NCI-H526 (cell line): ENCODE results near the gene PCNX1.
"Not testable (repeated sequence)": the region's sequence is repeated elsewhere in the genome, so short reads cannot be mapped to it uniquely, and the experiment has no call there.

Experiments used
- DNase-seq, 2 experiments: peaks; one replicate each; lab custom pipeline; 2025; lab: John Stamatoyannopoulos, UW

The PCNX1 gene

DNA sequence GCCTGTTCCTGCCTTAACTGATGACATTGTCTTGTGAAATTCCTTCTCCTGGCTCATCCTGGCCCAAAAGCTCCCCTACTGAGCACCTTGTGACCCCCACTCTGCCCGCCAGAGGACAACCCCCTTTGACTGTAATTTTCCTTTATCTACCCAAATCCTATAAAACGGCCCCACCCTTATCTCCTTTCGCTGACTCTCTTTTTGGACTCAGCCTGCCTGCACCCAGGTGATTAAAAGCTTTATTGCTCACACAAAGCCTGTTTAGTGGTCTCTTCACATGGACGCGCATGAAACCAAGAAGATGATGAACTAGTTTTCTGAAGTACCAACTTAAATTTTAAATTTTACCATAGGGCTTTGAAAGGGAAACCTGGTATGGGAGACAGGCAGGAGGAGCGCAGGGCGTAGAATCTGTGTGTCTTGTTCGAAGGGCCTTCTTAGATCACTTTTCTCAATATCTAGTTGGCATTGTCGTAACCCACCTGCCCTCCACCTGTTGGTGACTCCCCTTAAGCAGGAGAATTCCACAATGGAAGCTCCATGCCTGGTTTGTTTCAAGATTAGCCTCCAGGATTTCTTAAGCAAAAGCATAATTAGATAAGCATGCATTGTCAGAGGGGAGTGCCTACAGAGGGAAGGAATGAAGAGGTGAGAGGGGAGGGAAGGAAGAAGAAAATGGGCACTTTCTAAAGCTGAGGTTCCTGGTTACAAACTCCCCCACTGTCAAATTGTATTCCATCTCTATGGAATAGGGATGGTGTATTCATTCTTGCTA, 222.6 kb downstream of the PCNX1 start:
- DNase-seq = not testable (repeated sequence)

GRCh38 chr14:71130491-71131179, 223.4 kb downstream of the PCNX1 start:
- no peak for DNase-seq

GRCh38 chr14:71133296-71133695, 226.0 kb downstream of the PCNX1 start:
- DNase-seq = no peak

DNA sequence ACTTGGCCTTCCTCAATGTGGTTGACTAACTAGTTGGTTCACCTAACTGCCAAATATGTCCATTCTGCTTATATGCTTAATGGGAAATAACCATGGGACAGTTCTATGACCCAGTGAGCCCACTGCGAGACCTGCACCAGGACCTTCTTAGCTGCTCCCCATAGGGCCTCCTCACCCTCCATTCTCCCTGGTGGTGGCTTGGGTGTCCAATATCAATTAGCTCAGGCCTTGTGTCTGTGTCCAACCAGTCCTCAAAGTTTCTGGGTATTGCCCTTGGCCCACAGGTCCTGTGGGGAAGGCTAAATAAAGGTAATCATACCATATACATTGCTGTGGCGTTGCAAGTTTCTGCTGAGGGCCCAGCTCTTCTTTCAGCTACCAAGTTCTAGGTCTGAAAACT, 228.2 kb downstream of the PCNX1 start:
- no peak for DNase-seq

DNA sequence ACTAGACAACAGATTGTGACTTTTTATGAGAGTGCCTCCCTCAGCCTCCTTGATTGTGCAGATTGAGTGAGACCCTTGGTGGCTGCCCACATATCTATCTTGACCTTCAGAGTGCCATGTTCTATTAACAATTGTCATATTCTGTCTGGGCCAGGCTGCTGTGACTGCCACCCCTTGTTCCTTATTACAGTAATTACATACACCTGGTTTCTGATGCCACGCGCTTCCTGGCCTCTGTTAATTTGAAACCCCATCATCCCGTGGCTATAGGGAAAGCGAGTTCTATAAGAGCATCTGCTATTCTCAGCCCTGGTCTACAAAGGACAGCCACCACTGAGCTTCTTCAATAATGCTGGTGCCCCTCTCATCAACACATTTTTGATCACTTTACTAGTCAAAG, 228.7 kb downstream of the PCNX1 start:
- DNase-seq = no peak

DNA sequence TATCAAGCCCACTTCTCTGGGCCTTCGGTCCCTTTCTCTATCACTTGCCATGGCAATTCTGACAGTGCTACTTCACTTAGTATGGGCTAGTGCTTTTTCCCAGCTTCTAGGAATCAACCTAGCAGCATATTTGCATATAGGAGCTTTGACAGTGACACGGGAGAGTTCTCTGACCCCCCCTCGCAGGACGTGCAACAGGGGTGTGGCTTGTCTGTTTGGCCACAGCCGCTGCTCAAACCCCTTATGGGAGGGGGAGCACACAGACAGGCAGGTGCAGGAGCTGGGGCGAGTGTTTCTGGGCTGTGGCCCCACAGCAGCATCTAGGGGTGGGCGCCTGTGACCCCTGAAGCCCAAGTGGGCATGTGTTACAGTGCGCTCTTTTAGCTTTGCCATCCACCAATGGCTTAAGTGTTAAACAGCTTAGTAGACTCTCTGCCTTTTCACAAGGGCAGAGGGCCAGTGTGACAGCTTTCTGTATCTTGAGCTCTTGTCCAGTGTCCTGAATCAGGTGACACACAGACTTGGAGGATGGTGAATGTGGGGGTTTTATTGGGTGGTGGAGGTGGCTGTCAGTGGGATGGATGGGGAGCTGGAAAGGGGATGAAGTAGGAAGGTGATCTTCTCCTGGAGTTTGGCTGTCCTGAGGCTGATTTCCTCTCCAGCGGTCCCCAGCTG, 229.3 kb downstream of the PCNX1 start:
- DNase-seq = peak; percentile 13 to 73

DNA sequence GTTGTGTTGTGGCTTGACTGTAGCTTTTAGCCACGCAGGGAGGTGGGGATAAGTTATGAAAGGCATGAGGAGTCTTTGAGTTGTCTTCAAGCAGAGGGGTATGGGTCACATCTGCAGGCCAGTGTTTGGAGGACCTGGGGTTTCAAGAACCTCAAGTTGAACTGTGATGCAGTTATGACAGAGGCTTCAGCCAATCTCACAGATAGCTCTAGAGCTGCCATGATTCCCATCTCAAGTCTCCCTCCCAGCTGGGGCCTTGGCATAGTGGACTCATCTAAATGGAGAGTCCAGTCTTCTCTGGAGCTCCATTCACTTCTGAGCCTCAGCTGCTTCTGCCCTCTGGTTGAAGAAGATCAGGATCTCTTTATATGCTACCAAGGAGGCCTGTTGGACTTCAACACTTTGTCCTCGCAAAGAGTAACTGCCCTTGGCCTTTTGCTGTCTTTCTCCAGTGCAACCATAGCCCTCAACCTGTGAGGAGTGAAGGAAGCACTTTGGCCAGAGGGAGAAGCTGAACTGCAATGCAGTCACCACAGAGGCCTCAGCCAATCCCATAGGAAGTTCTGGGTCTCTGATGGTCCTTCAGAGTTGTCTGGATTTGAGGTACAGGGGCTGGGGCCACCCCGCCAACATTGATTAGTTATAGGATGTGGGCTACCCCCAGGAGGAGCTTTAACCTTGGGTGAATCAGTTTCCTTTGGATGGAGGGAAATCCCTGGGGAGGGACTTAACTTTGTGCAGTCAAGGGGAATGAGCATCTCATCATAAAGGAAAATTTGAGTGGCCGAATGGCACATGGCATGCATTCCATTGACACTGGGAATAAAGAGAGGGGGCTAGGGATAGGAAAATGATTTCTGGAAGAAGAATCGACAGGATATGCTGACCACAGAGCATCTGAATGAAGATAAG, 230.5 kb downstream of the PCNX1 start:
- no peak for DNase-seq

- DNase-seq = peak in 1 of 2 experiments; percentile 59
Measured at GRCh38 chr14:71138448-71139293, 231.4 kb downstream of the PCNX1 start.

- no peak for DNase-seq
Measured at GRCh38 chr14:71139294-71139946, 232.2 kb downstream of the PCNX1 start.

DNA sequence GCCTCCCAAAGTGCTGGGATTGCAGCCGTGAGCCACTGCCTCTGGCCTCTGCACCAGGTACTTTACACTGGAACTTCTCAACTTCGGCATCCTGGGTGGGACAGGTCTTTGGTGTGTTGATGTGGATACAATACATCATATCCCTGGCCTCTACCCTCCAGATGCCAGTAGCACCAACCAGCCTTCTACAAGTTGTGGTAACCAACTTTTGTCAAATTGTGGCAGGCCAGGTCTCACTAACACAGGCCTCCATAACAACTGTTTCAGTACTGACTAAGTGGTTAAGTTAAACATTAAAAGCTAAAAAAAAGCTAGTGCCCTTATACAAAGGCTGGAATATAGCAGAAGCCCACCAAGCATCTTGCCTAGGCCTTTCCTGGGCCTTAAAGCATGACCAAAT, 232.9 kb downstream of the PCNX1 start:
- DNase-seq = no peak

GRCh38 chr14:71141701-71142374, 234.6 kb downstream of the PCNX1 start:
- DNase-seq = no peak

DNA sequence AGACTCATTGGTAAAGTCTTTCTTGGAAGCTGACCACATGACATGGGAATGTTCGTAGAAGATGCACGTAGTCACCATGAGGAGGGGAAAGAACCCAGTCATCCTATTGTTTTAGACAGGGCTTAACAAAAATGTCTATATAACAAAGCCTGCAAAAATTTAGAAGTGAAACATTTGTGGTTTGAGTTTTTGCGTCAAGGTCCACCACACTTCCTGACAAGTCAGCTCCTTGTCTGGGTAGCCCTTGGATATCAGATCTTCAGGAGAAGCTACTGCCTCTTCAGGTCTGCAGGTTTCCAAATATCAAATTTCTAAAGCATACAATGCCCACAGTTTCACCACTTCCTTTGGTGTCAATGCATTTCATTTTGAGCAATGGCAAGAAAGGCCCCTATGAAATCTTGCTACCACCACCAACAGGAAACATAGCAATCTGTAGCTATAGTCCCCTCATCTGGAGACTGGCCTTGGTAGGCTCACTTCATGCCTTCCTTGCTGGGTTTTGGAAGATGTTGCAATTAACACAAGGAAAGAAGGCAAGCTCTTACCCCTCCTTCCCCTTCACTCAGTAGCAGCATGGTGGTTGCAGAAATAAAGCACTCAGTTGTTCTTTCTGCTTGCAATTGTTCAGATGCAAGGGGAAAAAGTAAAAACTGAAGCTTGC, 235.2 kb downstream of the PCNX1 start:
- no peak for DNase-seq

DNA sequence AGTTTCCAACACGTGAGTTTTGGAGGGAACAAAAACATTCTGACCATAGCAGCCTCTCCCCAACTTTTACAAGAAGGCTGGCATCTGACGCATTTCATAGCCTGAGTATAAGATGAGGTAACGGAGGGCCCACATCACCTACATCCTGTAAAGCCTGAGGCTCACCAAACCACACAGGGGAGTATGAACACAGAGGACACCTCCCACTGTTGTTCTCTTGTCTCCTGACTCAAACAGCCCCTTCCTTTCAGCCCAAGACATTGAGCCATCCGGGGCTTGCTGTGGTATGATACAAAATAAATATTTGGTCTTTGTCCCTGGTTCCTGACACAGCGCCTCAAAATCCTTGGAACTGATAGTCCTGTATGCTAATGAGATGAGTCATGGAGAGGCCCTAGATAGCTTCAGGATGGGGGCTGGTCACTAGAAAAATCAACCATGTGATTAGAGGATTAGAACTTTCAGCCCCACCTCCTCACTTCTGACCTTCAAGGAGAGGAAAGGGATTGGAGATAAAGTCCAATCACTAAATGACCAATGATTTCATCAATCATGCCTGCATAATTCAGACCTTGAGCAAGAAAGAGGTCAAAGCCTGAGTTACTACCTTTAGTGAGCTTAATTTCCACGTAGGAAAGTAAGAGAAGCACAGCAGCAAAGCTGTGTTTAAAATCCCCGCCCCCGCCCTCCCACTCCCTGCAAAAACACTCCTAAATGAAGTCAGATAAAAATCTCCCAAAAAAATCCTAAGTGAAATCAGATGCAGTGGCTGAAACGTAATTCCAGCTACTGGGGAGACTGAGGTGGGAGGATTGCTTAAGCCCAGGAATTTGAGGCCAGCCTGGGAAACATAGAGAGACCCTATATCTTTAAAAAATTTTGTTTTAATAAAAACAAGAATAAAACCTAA, 236.4 kb downstream of the PCNX1 start:
- no peak for DNase-seq

DNA sequence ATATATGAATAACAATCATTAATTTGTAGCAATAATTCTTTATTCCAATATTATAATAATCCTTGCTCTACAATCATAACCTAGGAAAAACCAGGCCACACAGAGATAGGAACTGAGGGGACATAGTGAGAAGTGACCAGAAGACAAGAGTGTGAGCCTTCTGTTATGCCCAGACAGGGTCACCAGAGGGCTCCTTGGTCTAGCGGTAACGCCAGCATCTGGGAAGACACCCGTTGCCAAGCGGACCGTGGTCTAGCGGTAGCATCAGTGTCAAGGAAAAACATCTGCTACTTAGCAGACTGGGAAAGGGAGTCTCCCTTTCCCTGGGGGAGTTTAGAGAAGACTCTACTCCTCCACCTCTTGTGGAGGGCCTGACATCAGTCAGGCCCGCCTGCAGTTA, 240.1 kb downstream of the PCNX1 start:
- DNase-seq = not testable (repeated sequence)

DNA sequence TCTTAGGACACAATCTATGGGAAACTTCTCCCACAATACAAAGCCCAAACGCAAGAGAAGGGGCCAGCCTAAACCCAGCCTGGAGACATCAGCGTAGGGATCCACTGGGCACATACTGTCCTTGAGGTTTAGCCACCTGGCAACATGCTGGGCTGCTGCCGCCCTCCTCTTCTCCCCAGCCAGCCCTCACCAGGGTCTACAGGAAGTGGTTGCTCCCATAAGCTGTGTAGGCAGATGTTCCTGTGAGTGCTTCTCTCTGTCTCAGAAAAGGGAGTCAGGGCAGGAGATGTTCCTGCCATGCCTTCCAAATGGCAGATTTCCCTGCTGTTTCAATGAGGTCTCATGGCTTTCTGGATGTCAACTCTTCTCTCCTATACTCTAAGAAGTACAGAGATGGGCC, 241.4 kb downstream of the PCNX1 start:
- no peak for DNase-seq

GRCh38 chr14:71150737-71151136, 243.5 kb downstream of the PCNX1 start:
- no peak for DNase-seq

GRCh38 chr14:71155743-71156142, 248.5 kb downstream of the PCNX1 start:
- DNase-seq = no peak
